ENCODE data around the gene MCTP2. TPM values are rescaled to one million over a fixed set of nuclear protein-coding genes. Genes with fewer than 3 reads are reported as not detected.
"Not testable (repeated sequence)": the region's sequence is repeated elsewhere in the genome, so short reads cannot be mapped to it uniquely, and the experiment has no call there.

The MCTP2 gene
- total RNA-seq, 1 donor from 2014 or later = 11.9 TPM

DNA sequence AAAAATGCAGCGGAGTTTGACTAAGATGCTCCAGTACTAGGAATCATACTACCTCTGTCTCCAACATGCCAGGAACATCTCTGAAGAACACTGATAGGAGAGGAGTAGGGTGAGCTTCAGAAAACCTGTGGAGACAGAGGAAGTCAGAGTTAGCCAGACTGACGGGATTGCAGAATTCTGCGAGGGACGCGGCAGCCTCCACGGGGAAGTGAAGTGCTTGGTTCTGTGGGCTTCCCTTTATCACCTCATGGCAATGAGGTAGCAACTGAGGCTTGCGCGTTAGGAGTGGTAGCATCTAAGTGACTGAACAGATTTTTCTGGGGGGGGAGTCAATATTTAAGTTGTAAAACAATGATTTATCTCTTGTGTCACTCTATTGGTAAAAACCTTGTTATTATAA is 226.3 kb downstream of the MCTP2 start:
- no peak for DNase-seq

DNA sequence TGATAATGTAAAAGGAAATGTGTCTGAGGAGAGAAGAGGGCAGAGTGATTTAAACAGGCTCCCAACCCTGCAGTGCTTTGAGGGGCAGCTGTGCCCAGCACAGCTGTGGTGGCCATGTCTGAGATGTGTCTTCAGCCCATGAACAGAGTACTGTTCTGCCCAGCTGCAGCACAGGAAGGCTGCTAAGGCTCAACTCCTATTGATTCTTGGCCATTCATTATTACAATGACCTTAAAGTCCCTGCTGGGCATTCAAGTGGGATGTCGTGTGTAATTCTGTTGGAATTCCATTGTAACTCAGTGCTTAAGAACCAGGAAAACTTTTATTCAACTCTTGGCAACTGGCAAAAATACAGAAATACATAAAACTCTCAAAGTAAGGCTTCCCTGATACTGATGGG is 229.3 kb downstream of the MCTP2 start:
- DNase-seq = no peak

DNA sequence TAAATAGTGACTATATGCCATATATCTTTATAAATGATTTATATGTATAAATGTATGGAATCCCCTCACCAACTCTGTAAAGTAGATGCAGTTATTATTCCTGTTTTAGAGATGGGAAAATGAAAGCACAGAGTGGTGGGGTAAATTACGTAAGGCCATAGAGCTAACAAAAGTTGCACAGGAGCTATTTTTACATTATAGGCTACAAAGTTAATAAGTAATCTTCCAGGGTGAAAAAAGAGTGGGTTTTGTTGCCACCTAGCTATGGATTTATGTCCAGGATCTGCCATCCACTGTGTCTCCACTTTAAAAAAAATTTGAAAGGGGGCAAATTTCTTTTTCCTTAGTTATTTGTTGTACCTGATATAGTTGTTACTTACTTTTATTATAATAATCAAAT is 235.7 kb downstream of the MCTP2 start:
- no peak for DNase-seq

DNA sequence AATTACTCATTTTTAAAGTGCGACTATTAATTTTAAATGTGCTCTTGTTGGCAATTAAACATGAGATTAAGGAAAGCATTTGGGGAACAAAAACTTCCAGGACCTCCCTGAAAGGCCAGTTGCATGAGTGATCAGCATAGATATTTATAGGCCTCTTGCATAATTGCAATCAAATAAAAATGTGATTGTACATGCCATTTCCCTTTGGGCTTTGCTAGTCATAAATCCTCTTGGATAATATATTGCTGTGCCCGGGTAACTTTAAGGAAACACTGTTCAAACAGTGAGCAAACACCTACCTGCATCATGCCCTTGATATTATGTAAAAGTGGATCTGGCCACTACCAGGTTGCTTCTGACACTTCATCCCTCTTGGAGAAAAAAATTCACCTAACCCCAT is 239.1 kb downstream of the MCTP2 start:
- no peak for DNase-seq

DNA sequence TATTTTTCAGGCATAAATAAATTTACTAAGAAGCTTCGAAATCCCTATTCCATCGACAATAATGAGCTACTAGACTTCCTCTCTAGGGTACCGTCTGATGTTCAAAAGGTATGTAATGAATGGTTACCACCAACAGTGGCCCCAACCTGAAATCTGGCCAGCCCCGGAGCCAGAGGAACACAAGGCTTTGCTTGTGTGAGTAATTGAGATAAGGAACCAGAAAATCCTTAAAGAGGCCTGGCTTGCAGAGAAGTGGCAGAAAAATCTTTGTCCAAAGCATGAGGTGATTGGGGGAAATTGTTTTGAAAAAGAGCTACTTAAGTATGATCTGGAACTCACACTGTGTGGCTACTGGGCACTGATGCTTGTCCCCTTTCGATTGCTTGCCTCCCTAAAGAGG is 245.3 kb downstream of the MCTP2 start:
- DNase-seq = no peak

DNA sequence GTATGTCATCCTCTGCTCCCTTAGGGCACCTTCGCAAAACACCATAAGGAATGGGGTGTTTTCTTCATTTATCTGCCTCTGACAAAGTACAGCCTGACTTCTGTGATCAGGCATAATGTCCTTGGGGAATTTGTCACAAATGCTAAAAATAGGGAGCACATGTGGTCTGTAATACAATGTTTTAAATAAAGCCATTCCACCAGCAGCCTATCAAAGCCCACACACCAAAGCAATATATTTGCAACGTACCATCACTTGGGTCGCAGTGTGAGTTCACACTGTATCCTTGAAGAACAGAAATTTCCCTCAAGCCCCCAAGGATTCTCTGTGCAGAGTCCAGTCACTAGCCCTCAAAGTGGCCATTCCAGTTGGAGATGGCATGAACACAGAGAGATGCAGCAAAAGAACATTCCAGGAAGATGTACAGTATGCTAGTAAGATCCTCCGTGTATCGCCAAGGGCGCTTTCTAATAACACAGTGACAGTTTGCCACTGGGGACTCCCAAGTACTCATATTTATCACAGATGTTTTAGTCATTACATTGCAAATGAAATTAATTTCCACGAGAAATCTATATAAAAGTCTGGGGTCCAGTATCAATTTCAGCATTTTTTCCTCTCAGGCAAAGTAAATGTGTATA is 246.7 kb downstream of the MCTP2 start:
- DNase-seq = no peak

DNA sequence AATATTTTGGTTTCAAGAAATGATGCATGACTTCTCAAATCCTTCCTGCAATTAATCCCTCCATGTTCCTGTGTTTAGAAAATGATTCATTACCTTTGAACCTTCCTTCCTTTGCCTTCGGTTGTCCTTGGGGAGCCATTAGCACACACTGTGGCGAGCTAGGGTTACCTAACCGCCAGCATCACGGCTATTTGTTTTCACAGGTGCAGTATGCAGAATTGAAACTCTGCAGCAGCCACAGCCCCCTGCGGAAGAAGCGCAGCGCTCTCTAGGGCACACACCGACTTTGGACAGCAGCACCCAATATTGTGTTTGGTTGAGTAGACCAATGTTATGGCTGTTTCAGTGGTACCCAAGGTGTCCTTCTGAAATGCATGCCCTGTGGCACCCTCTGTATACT is 247.4 kb downstream of the MCTP2 start:
- no peak for DNase-seq

DNA sequence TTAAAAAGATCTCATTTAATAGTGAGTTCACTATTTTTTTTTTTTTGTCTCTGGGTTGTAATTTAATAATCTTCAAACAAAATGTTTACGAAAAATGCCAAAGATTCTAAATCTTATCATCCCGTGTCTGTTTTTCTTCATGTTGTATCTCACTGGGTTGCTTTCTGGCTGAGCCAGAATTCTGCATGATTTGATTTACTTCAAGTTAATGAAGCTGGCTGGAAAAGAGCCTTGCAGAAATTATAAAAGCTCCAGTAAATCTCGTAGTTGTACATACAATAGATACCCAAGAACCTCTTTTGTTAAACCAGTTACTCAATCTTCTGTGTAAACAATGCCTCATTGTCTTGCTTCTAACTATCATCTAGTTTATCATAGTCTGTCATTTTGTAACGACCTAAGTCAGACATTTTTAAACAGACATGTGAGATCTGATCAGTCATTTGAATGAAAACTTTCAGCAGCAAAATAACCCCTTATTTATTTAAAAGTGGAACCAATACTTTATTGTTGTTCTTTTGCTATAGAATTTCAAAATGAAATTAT is 249.0 kb downstream of the MCTP2 start:
- DNase-seq = no peak

DNA sequence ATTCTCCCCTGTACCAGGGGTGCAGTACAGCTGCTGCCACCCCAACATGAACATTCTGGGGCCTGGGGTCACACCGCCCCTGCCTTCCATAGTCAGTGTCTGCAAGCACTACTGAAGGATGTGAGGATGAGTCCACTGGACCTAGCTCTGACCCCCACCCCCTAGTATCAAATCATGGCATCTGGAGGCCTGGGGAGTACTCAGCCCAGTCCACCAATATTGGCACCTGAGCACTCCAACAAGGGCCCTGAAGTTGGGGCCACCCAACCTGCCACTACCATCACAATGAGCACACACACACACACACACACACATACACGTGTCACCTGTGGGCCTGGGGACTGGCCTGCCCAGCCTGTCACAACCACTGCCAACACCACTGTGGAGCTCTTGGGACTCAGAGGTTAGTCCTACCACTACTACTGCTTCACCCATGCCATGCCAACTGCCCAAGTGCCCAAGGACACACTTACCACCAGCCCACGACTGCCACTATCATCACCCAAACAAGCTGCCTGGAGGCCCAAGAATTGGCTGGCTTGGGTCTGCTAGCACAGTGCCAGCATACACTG is 253.9 kb downstream of the MCTP2 start:
- no peak for DNase-seq

DNA sequence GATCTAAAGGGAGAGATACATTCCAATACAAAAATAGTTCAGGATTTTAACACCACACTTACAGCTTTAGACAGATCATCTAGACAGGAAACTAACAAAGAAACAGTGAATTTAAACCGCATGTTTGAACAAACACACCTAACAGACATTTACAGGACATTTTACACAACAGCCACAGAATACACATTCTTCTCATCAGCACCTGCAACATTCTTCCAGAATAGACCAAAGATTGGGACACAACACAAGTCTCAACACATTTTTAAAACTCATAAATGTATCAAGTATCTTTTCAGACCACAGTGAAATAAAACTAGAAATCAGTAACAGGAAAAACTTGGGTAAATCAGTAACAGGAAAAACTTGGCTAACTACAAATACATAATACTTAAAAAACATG is 256.3 kb downstream of the MCTP2 start:
- no peak for DNase-seq

DNA sequence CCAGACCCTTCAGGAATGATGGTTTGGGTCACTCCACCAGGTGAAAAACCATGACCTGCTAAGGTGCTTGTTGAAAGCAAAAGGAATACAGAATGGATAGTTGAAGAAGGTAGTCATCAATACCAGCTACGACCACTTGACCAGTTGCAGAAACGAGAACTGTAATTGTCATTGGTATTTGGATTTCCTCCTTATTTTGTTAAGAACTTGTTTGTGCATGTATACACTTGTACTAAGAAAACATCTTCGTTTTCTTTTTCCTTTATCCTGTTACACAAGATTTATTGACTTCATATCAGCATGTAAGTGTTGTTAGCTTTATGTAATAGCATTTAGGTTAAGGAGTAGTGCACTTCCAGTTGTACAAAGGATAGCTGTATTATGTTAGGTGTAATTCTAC is 261.8 kb downstream of the MCTP2 start:
- no peak for DNase-seq

DNA sequence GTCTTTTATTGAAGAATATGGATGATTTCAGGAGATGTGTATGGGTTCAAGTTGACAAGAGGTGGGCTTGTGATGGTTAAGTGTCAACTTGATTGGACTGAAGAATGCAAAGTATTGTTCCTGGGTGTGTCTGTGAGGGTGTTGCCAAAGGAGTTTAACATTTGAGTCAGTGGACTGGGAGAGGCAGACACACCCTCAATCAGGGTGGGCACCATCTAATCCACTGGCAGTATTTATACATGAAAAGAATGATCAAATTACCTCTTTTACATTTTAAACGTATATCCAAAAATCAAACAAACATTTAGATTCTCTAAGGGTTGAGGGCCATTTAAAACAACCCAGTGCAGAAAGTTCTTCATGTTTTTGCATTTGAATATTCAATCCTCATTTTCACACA is 262.2 kb downstream of the MCTP2 start:
- DNase-seq = not testable (repeated sequence)

DNA sequence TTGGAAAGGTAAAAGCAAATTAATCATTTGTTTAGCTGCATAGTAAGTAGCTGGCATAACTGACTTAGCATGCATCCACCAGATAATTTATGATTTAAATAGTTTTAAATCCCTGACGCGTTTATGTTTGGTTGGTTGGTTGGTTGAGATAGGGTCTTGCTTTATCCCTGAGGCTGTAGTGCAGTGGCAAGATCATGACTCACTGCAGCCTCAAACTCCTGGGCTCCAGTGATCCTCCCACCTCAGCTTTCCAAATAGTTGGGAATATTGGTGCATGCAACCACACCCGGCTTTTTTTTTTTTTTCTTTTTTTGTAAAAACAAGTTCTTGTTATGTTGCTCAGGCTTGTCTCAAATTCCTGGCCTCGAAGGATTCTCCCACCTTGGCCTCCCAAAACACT is 263.4 kb downstream of the MCTP2 start:
- no peak for DNase-seq

DNA sequence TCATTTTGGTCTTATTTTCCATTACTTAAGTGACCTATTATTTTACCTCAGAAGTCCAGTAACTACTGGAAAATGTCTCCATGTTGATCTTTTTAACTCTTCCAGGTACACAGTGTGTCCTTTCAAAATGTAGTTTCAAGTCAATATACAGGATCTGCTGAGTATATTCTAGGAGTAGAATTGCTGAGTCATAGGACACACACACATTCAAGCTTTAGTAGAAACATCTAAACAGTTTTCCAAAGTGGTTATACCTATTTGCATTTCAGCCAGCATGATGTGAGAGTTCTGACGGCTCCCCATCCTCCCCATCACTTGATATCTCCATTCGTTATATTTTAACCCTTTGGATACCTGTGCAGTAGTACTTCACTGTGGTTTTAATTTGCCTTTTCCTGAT is 271.9 kb downstream of the MCTP2 start:
- DNase-seq = no peak

DNA sequence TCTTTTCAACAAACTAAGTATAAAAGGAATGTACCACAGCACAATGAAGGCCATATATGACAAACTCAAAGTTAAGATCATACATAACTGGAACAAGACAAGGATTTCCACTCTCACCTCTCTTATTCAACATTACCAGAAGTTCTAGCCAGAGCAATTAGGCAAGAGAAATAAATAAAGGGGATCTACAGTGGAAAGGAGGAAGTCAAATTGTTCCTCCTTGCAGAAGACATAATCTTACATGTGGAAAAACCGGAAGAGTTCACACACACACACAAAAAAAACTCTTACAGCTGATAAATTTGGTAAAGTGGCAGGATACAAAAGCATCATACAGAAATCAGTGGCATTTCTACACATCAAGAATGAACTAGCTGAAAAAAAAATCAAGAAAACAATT is 277.9 kb downstream of the MCTP2 start:
- DNase-seq = no peak

DNA sequence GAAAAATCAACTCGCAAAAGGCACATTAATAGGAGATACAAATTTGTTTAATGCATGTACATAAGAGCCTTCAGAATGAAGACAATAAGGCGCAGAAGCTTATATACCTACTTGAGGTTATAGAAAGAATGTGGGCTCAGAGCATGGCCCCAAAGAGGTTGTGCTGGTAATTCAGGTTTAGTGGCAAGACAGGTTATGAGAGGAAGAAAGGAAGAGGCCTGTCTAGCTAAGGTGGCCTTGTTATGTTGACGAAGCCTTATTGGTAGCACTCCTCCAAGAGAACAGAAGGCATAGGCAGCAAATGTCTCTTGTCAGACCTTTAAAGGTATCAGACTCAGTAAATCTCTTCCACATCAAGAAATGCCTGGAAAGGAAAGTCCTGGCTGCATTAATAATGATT is 290.8 kb downstream of the MCTP2 start:
- no peak for DNase-seq

DNA sequence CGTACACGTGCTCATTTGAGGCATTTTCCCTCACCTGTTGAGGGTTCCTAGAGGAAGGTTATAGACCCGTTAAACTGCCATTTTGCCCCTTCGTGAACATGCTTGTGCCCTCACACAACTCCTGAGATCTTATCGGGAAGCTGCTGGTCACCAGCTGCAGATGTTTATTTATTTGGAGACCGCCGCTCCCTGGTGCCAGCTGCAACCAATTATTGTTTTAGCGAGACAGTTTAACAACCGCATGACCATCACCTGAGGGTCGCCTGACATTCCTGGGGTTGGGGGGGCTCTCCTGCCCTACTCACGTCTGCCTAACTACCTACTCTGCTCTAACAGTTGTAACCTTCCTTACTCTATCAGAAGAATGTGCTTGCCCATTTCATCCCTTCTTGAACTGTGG is 292.5 kb downstream of the MCTP2 start:
- DNase-seq = no peak

DNA sequence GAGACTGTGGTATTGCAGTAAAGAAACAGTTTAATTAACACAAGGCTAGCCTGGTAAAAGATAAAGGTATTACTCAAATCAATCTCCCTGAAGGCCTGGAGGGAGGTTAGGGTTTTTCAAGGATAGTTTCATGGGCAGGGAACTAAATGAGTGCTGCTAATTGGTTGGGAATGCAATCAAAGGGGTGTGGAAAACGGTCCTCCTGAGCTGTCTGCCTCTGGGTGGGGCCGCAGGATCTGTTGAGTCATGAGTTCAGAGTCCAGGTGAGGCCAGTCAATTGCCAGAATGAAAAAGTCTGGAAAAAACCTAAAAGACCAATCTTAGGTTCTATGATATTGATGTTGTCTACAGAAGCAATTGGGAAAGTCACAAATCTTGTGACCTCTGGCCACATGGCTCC is 293.2 kb downstream of the MCTP2 start:
- no peak for DNase-seq

DNA sequence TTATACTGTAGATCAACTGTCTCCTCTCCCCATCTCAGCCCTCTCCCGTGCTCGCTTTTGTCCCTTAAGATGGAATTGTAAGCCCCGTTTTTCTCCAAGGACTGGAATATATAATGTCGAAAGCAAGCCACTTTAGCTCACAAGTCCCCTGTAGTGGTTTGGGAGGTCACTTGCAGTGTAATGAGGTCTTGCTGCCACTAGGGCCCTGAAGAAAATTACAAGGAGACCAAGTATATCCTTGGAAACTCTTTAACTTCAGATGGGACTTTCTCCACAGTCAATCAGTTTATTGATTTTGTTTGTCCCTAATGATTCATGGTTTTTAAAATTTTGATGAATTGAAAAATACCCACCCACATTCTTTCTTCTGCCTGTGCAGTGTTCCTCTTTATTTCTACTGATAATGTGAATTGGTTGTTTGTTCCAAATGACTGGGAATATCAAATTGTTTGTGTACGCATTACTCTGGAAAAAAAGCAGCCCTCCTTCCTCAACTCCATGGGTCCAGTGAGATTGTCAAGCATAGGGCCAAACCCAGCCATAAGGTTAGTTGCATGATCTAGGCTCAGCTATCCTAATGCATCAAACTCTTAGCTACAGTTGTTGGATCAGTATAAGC is 294.8 kb downstream of the MCTP2 start:
- peak; percentile 1 for DNase-seq

DNA sequence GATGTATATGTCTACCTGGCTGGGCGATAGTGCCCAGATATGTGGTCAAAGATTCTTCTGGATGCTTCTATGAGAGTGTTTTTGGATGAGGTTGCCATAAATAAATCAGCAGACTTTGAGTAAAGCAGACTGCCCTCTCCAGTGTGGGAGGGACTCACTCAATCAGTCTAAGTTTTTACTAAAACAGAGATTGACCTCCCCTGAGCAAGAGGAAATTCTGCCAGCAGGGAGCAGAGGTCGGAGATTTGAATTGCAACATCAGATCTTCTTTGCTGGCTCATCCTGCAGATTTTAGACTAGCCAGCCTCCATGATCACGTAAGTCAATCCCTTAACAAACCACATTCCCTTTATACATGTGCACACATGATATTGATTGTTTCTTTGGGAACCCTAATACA is 300.9 kb downstream of the MCTP2 start:
- DNase-seq = no peak
